HepG2 (cell line): Measurements from ENCODE around the gene RNF208. TPM values are rescaled to one million over a fixed set of nuclear protein-coding genes. Genes with fewer than 3 reads are reported as not detected.
A peak's percentile ranks its signal among the peaks of the same experiment; 100 is the strongest.

Experiments
- GATAD2A ChIP-seq: IDR thresholded peaks from 2 replicates; pipeline ENCODE4 v1.6.1; 2016
- HDAC6 ChIP-seq: fragments of 200-600 bp; sonication (generic); IDR thresholded peaks from 2 replicates; pipeline ENCODE4 v1.7.0; 2017; ENCODE audit warnings: mild to moderate bottlenecking, antibody characterized with exemption, low read length, low read depth
- JUN ChIP-seq: sonication (generic); formaldehyde crosslinking; IDR thresholded peaks from 2 replicates; pipeline ENCODE4 v1.4.0; 2020; ENCODE audit warnings: mild to moderate bottlenecking, missing genetic modification reagents
- NFKBIZ ChIP-seq: IDR thresholded peaks from 2 replicates; pipeline ENCODE4 v1.6.1; 2018; ENCODE audit warnings: missing genetic modification reagents, missing compliant biosample characterization
- REST ChIP-seq, 2 experiments: IDR thresholded peaks; 2 replicates each; pipeline ENCODE4 v1.6.1; 2011 to 2012; ENCODE audit warnings: low read length in 2 of 2, borderline replicate concordance in 1 of 2, low read depth in 1 of 2, mild to moderate bottlenecking in 1 of 2, moderate library complexity in 1 of 2
- SAP130 ChIP-seq: IDR thresholded peaks from 2 replicates; pipeline ENCODE4 v1.6.1; 2016; ENCODE audit warnings: low read depth
- ZBTB10 ChIP-seq: sonication (generic); formaldehyde crosslinking; IDR thresholded peaks from 2 replicates; pipeline ENCODE4 v1.4.0; 2020; ENCODE audit warnings: missing genetic modification reagents, borderline replicate concordance
- ZBTB38 ChIP-seq: sonication (generic); formaldehyde crosslinking; IDR thresholded peaks from 2 replicates; pipeline ENCODE4 v1.5.1; 2020; ENCODE audit warnings: mild to moderate bottlenecking, missing genetic modification reagents
- ZFX ChIP-seq: sonication (generic); formaldehyde crosslinking; IDR thresholded peaks from 2 replicates; pipeline ENCODE4 v1.4.0; 2020; ENCODE audit warnings: mild to moderate bottlenecking, low read depth, missing genetic modification reagents, moderate library complexity
- ZFY ChIP-seq: sonication (generic); formaldehyde crosslinking; IDR thresholded peaks from 2 replicates; pipeline ENCODE4 v1.4.0; 2020; ENCODE audit warnings: missing genetic modification reagents
- ZGPAT ChIP-seq: IDR thresholded peaks from 2 replicates; pipeline ENCODE4 v1.6.1; 2016; ENCODE audit warnings: mild to moderate bottlenecking
- ZNF496 ChIP-seq: sonication (generic); formaldehyde crosslinking; IDR thresholded peaks from 2 replicates; pipeline ENCODE4 v1.8.1; 2023; ENCODE audit warnings: mild to moderate bottlenecking, moderate library complexity, missing genetic modification reagents; ENCODE audit not compliant: insufficient replicate concordance
- ZNF563 ChIP-seq: sonication (generic); formaldehyde crosslinking; IDR thresholded peaks from 2 replicates; pipeline ENCODE4 v1.8.0; 2022; ENCODE audit warnings: mild to moderate bottlenecking, moderate library complexity, missing genetic modification reagents
- ZNF639 ChIP-seq: conservative IDR thresholded peaks from 2 replicates; pipeline ENCODE4 v1.6.1; 2018; ENCODE audit warnings: missing genetic modification reagents
- polyA plus RNA-seq, 8 experiments: library from polyadenylated mRNA; depleted of rRNA in 3 of 8; stranded (reverse) in 7 of 8; unstranded in 1 of 8; fragments of >200 nt; fragmentation: Illumina TruSeq in 4 of 8; extraction: Trizol in 4 of 8; gene quantifications; 2 replicates each; pipeline versions ENCODE4 v1.2.1 to v1.2.3, GENCODE V29; 2011 to 2016; ENCODE audit warnings: low read depth in 4 of 8, missing spikeins in 1 of 8, mixed read lengths in 1 of 8; ENCODE audit not compliant: insufficient read depth in 1 of 8
- total RNA-seq, 5 experiments: library from RNA; depleted of rRNA; stranded (reverse); fragments of >200 nt; fragmentation: Illumina TruSeq; extraction: Trizol; gene quantifications; 2 replicates each; pipeline ENCODE4 v1.2.3, GENCODE V29; 2016; ENCODE audit warnings: low read depth in 1 of 5

RNF208 gene
- total and polyA plus RNA-seq, 2 of the 13 experiments (the other 11 are each of a cell fraction or from before 2014, with no cell fraction given), result 1.6 to 2.1 TPM

GRCh38 chr9:137221506-137222111, 431 bp downstream of the RNF208 start (continued):
- no peak for TF ChIP-seq ZNF496 (CRISPR knock-in tag)
- TF ChIP-seq HDAC6, result no peak
- peak; percentile 57 for TF ChIP-seq SAP130 (CRISPR knock-in tag)
- TF ChIP-seq JUN (CRISPR knock-in tag), result no peak
- 0 out of 2 replicates have a peak, but pooled peaks have one; percentile 18 for TF ChIP-seq GATAD2A (CRISPR knock-in tag)
- peak; percentile 58 for TF ChIP-seq ZFX (CRISPR knock-in tag)
- peak; percentile 47; the same call in 1 of the 2 replicates for TF ChIP-seq ZNF639
- peak; percentile 50; the same call in 1 of the 2 replicates for TF ChIP-seq ZGPAT (CRISPR knock-in tag)
- TF ChIP-seq NFKBIZ (CRISPR knock-in tag), result no peak
- peak; percentile 58; the same call in 1 of the 2 replicates for TF ChIP-seq ZBTB38
- TF ChIP-seq ZFY, result peak; percentile 85
- TF ChIP-seq ZBTB10 (CRISPR knock-in tag), result 0 out of 2 replicates have a peak, but pooled peaks have one; percentile 41
- no peak for TF ChIP-seq ZNF563 (CRISPR knock-in tag)
- no peak for TF ChIP-seq REST (IDR thresholded peaks at IDR 0.05; ENCODE audit: borderline replicate concordance in 1 of 2, low read depth in 1 of 2, low read length in 2 of 2)
